HG02870 (cell line): Measurements from ENCODE around the gene SALL2.

Experiments used
- ATAC-seq: cut with Tn5 transposase; IDR thresholded peaks from one replicate; pipeline ENCODE4 v1.9.1; 2021; ENCODE audit warnings: mild to moderate bottlenecking, moderate library complexity; ENCODE audit not compliant: unreplicated experiment

SALL2 gene

DNA sequence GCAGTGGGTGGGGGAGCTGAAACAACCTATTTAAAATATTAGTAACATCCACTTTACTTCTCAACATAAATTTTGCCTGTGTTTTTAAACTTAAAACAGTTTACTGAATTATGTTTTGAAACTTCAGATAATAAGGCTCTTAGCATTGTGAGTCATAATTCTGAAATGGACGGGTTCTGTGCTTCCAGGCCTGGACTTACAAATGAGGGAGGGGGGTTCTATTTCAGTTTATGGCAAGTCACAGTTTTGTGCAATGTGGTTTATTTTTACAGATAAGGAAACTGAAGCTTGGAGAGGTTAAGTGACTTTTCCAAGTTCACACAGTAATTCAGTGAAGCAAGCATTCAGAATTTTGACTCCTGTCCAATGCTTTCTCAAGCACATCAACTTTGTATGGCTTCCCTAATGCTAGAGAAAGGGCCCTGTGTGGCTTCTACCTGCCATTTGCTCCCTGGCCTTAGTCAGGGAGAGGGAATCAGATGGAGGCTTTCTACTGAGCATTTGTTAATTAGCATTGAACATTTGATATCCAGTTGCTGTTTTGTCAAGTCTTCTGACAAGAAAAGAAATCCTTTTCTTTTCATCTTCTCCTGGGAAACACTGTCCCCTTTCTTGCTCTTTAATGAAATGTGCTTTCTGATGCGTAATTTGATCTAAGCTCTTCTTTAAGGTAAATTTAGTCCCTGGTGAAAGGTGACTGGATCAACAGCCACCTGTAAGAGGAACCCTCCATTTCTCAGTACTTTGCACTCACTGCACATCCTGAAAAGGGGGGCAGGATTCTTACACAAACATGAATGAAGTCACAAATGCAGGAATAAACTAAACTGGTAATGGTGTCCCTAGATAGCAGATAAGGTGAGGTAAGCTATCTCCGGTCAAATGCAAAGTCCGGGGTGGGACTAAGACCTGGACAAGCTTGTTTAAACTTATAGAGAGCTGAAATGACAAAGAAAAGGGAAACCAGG lies 2.5 kb upstream of the SALL2 start:
- ATAC-seq = no peak

DNA sequence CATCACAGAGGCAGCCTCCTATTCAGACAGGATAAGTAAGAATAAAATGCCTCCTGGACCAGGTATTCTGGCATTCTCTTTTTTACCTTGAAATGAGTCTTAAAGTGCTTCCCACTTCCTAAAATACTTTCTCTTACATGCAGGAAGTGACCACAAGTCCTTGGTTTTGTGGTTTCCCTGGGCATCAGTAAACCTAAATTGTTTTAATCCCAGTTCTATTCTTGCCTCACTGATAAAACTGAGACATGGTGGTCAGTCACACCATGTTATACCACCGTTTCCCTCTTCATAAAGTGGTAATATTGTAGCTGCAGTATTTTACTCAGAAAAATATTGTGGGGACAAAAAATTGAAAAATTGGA lies 1.2 kb upstream of the SALL2 start:
- peak; percentile 8 for ATAC-seq

DNA sequence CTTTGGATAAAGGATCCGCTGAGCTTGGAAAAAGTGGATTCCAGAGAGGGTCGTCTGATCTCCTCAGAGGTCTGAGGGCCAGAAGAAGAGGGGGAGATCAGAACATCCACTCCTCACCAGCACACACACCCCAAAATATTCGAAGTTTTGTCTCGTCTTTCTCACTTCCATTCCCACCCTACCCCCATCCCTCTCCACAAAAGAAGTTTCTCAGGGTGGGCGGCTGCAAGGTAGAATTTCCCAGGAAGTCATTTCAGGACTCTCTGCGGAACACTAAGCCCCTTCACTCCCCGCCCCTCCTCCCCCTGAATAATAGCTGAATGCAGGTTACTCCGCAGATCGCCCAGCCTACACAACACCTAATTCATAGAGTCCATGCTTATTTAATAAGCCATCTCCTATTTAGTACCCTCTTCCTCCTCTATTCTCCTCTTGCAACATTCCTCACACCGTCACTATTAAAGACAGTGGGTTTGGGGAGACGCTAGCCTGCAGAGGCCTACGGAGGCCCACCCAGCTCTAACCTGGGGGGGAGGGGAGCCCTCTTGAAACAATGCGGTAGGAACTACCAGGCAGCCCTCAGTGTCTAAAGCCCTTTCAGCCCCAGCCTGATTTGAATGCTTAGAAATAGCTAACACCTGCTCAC lies 649 bp upstream of the SALL2 start:
- ATAC-seq = peak; percentile 58

DNA sequence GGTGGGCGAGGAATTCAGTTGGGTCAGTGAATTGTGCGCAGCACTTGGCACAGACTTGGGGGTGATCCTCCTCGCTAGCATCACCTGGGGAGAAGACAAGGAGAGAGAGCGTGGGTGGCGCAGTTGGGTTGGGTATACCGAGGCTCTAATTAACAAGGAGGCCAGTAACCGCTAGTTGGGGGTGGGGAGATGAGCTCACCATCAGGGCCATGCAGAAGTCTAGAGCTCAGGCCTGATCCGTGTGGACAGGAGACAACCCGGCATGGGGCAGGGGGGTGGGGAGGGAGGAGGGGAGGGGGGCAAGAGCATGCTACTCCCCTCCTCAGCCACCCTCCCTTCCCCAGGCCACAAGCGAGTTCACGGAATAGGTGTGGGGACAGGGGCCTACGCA lies 580 bp downstream of the SALL2 start:
- ATAC-seq = no peak

DNA sequence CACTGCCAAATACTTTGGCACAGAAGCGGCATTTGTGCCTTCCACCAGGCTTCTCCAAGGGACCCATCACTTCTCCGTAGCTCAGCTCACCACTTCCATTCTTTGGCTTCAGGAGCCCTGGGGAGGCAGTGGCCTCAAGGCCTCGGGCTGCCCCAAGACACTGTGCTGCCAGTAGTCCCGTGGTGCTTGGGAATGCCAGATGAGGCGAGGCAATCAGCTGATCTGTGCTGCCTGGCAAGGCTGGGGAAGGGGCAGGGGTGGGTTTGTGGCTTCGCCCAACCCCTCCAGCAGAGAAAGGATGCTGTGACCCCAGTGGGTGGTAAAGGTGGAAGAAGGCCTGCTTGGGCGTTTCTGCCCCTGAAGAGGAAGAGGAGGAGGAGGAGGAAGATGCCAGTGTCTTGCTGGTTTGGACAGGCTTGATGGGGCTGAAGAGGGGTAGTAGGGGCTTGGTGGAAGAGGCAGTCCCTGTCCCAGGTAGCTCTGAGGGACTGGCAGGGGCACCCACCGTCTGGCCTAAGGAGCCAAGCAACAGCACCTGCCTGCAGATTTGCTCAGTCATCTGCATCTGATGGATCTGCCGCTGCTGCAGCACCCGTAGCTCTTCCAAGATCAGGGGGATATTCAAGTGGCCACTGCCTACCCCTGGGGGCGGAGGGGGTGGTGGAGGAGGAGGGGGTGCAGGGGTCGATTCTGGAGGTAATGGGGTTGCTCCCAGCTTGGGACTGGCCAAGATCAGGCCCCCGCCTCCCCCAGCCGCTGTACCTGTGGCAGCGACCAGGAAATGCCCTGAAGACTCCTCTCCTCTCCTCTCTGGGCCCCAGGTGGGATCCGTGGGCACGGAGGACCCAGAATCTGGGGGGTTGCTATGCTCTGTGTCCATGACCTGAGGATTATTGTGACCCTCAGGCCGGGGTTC lies 1.3 kb downstream of the SALL2 start:
- no peak for ATAC-seq

DNA sequence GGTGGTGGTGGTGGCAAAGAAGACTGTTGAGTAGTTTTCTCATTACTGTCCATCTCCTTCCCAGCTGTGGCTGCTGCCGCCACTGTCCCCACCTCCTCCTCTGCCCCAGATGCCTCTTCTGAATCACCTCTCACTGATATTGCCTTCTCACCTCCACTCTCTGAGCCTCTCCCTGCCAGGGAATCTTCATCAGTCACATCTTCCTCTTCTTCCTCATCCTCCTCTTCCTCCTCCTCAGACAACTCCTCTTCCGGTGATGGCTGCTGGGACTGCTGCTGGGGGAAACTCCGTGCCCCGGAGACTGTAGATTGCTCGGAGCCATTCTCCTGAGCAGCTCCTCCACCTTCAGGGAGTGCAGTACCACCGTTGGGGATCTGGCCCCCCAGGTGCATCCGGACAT lies 2.9 kb downstream of the SALL2 start:
- no peak for ATAC-seq

DNA sequence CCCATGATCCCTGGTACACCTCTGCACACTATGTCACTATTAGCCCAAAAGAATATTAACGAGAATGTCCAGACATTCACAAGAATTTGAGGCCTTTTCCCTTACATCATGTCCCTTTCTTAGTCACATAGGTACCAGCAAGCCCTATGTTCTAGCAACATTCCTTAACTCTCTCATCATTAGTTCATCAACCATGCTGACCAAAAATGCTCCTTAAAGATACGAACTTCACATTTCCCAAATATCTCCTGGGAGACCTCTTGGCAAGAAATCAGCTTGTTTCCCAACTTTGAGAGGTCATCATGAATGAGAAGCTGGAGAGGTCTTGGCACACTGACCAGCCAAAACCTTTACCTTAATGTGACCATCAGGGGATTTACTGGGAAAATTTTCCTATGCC lies 4.6 kb downstream of the SALL2 start:
- no peak for ATAC-seq

DNA sequence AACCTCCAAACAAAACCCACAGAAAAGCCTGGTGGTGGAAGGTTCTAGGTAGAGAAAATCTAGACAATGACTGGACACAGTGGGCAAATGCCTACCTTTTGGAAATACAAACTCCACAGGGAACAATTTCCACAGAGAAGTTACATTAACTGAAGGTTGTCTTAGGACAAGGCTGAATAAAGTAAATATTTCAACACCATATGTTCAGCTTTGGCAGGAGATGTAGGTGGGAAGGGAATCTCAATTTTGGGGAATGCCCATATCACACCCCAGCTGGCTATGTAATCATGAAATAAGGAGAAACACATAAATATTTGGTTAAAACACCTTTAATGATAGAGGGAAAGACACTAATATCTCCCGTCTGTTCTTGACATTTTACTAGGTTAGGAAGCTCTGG lies 5.4 kb downstream of the SALL2 start:
- ATAC-seq = no peak

DNA sequence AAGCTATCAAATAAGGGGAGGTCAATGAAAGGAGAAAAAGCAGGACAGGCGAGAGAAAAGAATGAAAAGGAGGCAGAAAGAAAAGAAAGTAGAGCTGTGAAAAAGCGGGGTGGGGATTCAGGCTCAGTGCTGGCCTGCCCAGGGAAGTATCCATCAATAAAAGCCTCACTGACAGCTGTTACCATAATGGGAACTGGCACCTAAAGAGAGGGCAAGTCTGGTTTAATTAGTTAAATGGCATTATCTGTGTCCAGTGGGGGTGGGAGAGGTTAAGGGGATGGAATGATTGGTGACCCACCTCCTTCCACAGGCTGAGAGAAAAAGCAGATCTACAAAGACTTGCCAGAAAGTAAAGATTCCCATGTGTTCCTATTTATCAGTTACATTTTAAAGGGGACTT lies 7.4 kb downstream of the SALL2 start:
- ATAC-seq = no peak

DNA sequence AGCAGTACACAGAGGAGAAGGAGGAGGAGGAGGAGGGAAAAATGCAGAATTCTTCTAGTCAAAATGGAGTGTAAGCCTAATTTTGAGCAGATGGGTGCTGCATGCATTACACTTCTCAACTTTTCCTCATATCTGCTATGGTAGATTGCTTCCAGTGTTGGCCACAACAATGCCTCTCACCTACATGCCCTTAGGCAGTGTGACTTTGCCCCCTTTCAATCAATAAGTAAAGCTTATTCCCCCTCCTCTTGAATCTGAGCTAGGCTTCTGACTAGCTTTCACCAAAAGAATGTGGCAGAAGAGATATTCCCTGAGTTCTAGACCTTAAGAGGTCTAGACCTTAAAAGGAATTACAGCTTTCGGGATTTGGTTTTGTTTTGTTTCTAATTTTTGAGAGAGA lies 11.8 kb downstream of the SALL2 start:
- ATAC-seq = no peak

DNA sequence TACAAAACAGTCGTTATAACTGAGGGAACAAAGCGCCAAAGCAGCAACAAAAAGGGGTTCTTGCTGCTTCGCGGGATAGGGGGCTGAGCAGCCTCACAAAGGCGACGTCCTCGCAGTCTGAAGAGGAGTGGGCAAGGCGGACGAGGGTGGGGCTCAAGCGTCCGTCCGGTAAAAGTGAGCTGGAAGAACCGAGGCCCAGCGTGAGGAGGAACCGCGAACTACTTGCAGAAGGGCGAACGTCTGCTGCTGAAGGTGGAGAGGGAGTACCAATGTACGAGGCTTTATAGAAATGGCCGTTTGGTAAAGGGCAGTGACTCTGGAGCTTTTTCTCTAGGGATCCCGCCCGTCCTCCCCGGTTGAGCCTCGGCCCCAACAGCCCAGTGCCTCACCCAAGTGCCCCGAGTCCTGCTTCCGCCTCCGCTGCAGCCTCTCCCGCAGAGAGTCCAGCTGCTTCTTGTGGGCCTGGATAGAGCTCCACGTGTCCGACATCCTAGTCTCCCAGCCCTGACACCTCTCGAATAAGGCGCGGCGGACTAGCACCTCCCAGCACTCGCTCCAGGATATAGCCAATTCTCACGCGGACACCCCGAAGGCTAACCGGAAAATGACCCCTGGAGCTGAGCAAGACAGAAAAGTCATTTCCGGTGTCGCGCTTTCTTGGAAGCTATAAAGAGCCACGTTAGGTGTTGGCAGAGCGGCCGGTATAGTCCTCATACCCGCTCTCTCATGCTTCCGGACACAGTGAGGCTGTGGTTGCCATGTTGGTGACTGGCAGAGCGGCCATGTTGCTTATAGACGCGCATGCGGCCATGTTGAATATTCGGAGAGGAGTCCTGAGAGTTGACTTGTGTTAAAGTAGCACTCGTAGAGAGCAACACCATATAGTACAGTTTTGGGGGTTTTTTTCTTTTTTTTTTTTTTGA lies 15.2 kb downstream of the SALL2 start, which contains the start of gene METTL3:
METTL3 (minus strand) TSS at position 606 of the 923 bp plus-strand sequence; CDS start at position 489, 117 bp downstream.
- ATAC-seq = peak; percentile 98

DNA sequence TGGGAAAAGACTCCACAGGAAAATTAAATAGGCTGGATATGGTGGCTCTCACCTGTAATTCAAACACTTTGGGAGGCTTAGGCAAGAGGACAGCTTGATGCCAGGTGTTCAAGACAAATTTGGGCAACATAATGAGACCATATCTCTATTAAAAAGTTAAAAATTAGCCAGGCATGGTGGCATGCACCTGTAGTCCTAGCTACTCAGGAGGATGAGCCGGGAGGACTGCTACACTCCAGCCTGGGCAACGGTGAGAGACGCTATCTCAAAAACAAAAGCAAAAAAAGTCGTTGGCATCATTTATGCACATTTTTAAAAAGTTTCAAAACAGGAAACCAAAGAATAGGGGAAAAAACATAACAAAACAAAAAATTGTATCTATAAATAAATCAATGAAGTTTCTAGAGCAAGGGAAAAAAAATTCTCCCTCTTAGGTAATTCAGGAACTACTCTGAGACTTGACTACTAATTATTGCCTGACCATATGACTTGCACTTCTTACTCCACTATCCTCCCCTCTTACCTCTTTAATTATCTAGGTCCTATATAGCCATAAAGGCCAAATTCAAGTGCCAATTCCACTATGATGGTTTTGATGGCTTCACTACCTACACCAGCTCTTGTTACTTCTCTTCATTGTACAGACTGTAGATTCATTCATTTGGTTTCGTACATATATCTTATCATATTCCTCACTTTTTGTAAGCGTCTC lies 16.6 kb downstream of the SALL2 start:
- ATAC-seq = no peak

DNA sequence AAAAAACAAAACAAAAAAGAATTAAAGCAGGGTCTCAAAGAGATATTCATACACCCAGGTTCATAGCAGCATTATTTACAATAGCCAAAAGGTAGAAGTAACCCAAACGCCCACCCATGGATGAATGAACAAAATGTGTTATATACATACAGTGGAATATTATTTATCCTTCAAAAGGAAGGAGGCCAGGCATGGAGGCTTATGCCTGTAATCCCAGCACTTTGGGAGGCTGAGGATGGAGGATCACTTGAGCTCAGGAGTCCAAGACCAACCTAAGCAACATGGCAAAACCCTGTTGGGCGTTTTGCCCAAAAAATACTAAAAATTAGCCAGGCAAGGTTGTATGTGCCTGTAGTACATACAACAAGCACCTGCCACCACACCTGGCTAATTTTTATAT lies 19.6 kb downstream of the SALL2 start:
- ATAC-seq = no peak

DNA sequence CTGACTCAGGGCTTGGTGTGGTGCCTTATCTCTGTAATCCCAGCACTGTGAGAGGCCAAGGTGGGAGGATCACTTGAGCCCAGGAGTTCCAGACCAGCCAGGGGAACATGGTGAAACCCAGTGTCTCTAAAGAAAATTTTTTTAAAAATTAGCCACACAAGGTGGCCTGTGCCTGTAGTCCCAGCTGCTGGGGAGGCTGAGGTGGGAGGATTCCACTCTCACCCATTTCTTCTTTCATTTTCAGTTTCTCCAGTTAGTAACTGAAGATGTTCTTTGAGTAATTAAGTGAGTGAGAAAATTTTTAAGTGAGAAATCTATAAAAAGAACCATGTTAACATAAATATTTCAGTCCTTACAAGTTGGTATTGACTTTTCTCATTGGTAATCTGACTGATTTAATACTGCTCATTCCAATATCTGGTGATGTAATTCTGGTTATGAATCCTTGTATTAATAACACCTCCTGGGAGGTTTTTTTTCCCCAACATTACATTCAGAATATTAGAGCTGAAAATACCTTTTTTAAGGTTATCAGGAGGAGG lies 21.1 kb downstream of the SALL2 start:
- ATAC-seq = peak; percentile 78

DNA sequence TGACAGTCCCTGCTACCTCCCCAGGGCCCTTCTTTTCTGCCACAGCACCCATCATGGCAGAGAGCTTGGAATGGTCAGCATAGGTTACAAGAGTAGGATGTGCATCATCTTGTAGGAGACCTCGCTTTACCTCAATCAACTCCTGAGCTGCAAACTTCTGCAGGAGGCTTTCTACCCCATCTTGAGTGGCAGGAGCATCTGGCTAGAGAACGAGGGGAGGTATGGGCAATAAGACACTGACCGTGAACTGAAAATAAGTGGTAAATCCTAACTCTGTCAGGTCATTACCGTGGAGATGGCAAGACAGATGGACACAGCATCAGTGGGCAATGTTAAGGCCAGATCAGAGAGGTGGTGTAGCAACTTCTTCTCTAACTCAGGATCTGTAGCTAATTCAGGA lies 22.8 kb downstream of the SALL2 start:
- ATAC-seq = no peak

DNA sequence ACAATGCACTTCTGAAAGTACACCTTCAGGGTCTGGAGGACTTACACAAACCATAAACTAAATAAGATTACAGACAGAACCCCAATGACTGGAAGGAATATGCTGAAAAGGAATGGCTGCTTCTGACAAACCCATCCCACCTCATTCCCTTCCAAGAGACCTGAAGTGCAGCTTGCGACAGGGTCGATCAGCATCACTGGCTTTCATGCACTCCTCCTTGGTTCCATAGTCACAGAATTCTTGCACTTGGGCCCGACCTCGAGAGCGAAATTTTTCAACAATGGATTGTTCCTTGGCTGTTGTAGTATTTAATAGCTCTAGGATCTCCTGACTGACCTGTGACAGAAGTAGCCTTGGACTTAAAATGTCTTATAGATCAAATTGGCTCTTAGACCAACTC lies 24.6 kb downstream of the SALL2 start:
- no peak for ATAC-seq

DNA sequence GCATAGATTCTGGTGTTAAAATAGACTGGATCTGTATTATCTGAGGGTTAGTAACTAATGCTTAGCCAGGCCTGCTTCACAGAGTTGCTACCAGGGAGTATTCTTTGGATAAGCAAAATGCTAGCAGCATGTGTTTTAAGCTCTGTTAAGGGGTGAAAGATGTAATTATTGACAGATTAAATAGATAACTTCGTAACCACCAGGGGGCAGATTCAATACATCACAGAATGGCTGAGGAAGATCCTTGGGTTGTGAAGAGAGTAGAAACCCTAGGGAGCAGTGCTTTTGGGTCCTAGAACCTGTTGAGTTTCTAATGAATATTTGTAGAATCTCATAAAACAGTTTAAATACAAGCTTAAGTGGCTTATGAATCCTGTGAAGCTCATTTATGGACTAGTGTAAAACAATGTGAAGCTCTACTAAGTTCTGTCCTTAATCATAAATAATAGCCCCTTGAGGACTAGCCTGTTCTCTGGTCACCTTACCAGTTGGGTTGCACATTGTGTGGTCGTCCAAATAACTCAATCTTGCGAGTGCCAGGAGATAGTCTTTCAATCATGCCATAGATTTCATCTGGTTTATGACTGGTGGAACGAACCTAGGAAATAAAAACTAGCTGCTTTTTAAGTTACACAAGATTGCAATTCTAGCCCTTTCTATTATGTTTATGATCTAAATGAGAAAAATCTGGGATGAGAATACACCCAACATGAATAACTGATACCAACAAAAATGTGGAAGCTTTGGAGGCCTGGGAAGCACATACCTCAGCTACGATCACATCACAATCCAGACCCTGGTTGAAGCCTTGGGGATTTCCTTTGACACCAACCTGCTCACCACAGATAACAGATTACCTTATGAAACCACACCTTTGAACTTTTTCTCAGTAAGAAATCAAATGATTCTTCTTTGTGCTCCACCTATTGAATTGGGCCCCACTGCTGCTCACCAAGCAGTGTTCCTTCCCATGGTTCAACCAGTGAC lies 27.3 kb downstream of the SALL2 start:
- no peak for ATAC-seq

DNA sequence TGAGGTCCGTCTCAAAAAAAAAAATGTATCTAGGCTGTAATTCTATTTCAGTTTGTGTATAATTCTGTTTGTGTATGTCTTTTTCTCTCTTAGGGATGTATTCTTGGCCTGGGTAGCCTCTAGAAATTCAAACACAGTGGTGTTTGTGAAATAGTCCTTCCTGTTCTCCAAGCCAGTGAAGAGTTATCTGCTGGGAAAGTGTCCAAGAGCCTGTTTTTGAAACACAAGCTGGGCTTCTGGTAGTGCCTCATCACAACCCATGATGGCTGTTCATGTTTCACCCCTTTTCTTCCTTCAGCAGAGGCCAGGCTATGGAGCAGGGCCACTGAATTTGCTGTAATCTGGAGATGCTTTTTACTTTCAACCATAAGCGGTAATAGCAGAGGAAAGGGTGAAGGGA lies 29.7 kb downstream of the SALL2 start:
- ATAC-seq = no peak
